Transverse colon (tissue), 3 donors: ENCODE measurements around the gene ZDHHC14.

Source experiments
- CTCF ChIP-seq, 5 experiments: fragments of 200-600 bp in 3 of 5; fragments of 450-650 bp in 2 of 5; sonication (generic) in 3 of 5; IDR thresholded peaks; 1 replicate in 2 of 5; 2 replicates in 3 of 5; pipeline ENCODE4 v1.5.1; 2016 to 2017; ENCODE audit warnings: antibody characterized with exemption in 5 of 5, inconsistent platforms in 3 of 5, mild to moderate bottlenecking in 2 of 5, moderate library complexity in 1 of 5
- EP300 ChIP-seq: sonication (generic); formaldehyde crosslinking; IDR thresholded peaks from one replicate; pipeline ENCODE4 v1.6.1; 2017; ENCODE audit warnings: antibody characterized with exemption, low read depth
- POLR2A ChIP-seq: fragments of 450-650 bp; IDR thresholded peaks from one replicate; pipeline ENCODE4 v1.6.1; 2016; ENCODE audit warnings: antibody characterized with exemption, mild to moderate bottlenecking, moderate library complexity

- no peak for TF ChIP-seq CTCF (IDR thresholded peaks at IDR 0.05)
- no peak for TF ChIP-seq POLR2A
- TF ChIP-seq EP300: no peak
Observed at GRCh38 chr6:157668009-157668401, 287.0 kb downstream of the ZDHHC14 start.
